GM21737 (cell line): ENCODE measurements around the gene EYS.
A peak's percentile ranks its signal among the peaks of the same experiment; 100 is the strongest.
"Not testable (repeated sequence)": the region's sequence is repeated elsewhere in the genome, so short reads cannot be mapped to it uniquely, and the experiment has no call there.

Source experiments
- ATAC-seq: cut with Tn5 transposase; IDR thresholded peaks from one replicate; pipeline ENCODE4 v1.9.1; 2021; ENCODE audit warnings: mild to moderate bottlenecking, moderate library complexity; ENCODE audit not compliant: unreplicated experiment

The EYS gene

DNA sequence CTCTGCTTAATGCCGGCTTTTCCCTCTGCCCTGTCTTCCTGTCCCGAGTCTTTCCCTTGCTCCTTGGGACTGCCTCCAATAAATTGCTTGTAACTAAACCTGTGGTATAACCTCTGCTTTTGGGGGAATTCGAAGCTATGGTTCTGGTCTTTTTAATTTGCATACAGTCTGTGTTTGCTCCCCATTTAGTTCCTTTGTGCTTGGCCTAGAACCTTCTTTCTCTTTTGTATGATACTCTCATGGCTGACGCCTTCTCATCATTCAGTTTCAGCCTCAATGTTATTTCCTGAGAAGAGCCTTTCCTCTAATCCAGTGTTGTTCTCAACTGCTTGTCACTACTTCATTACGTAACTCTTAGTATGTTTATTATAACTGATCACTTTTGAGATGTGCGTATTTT, 1823.4 kb downstream of the EYS start:
- peak; percentile 67 for ATAC-seq

DNA sequence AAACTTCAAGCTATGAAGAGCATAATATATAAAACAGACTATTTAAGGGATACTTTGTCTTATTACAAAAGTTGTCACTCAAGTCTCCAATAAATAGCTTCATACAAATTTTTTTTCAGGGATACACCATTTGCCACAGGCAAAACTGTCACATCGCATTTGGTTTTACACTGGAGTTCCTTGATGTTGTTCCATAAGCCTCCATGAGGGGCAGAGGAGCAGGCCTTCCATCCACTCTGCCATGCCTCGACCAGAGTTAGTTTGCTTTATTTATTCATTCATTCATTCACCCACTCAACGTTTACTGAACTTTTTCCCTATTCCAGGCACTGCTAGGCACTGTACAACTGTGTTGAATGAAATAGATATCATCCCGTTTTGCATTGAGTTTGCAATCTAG, 1824.8 kb downstream of the EYS start:
- ATAC-seq = no peak

- ATAC-seq = no peak
Observed at GRCh38 chr6:63881791-63882190, 1825.2 kb downstream of the EYS start.

- ATAC-seq = no peak
Observed at GRCh38 chr6:63872233-63872632, 1834.8 kb downstream of the EYS start.

GRCh38 chr6:63868351-63868750, 1838.7 kb downstream of the EYS start:
- no peak for ATAC-seq

DNA sequence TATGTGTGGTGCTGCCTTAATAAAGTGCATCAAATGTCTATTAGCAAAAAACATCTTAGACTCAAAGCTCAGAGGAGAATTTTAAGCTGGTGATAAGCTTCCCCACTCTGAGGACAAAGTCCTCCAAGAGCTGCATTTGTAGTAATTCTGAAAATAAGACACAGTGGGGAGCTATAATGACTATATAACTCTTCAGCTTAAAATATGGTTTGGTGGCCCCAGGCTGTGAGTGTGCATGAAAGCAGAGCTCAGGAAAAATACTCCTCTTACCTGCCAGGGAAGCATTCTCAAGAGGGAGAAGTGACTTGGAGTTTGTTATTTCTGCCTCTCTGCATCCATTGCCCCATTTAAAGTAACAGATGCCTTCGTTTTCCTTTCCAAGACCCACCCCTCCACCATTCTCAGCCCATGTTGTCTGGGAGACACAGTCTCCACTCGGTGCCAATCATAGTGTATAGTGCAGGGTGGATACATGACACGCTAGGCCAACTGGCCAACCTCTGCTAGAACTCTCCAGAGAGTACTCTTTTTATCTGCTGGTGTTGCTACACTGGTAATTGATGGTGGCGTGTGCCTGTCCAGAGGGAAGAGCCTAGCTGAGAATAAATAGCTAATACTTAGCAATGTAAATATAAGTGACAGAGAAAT, 1842.2 kb downstream of the EYS start:
- no peak for ATAC-seq

DNA sequence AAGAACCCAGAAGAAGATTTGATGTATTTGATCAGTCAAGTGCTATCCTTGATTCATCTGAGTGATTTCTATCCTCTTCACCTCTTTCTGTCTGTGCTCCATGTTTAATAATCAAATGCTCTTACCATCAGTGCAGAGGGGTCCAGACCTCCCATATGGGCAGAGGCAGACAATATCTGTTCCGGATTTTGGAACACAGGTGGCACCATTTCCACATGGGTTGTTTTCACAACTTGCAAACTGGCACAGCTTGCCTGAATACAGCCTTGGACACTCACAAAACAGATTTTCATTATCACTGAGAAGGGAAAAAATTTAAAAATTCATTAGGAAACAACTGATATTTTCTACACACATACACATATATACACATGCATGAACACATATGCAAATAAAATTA, 1843.0 kb downstream of the EYS start:
- no peak for ATAC-seq

DNA sequence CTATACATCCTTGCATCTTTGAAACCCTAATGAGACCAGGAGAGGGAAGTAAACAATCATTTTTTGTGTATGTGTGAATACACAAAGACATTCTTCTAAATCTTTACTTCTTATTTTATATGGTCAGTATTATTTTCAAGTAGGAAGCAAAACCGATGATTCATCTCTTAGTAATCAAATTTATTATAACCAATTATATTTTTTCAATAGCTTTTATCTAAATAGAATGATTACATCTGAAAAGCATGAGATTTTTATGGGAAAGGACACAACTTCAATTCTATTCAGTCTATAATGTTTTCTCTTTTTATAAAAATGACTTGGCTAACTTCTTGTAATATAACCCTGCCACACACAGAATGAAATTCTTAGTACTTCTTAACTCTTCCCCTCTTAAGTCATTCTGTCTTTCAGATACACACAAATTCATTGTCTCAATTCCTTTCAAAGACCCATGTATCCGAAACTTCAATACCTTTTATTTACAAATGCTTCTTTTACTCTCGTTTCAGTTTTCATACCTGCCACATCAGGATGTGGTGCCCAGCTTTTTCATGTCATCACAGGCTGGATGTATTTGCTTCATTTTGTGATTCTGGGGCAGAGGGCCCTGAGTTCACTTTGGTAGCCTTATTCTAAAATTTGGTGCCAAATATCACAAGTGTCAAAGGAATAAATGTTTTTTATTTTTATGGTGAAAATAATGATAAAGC, 1844.4 kb downstream of the EYS start:
- no peak for ATAC-seq

DNA sequence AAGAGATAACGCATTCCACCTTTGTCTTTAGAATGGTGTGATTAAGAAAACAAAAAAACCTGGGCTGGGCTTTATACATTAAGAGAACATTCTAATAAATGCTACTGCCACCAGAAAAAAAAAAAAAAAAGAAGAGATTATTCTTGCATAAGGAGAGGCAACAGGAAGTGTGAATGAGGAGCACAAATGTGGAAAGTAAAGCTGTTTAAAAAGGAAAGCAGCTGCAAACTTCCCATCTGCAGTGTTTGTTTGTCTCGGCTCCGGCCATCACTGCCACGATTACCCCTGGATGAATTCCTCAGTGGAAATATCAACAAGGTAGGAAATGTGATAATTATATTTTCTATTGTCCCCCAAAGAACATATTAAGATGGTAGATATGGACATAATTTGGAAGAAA, 1847.5 kb downstream of the EYS start:
- no peak for ATAC-seq

- ATAC-seq = no peak
Observed at GRCh38 chr6:63858691-63859090, 1848.3 kb downstream of the EYS start.

GRCh38 chr6:63856271-63856670, 1850.8 kb downstream of the EYS start:
- no peak for ATAC-seq

GRCh38 chr6:63844287-63844686, 1862.7 kb downstream of the EYS start:
- no peak for ATAC-seq

GRCh38 chr6:63839485-63839884, 1867.5 kb downstream of the EYS start:
- no peak for ATAC-seq

DNA sequence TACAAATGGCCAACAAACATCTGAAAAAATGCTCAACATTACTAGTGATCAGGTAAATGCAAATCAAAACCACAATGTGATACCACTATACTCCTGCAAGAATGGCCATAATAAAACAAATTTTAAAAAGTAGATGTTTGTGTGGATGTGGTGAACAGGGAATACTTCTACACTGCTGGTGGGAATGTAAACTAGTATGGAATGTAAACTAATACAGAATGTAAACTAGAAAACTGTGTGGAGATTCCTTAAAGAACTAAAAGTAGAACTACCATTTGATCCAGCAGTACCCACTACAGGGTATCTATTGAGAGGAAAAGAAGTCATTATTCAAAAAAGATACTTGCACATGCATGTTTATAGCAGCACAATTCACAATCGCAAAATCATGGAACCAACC, 1878.3 kb downstream of the EYS start:
- ATAC-seq = not testable (repeated sequence)

DNA sequence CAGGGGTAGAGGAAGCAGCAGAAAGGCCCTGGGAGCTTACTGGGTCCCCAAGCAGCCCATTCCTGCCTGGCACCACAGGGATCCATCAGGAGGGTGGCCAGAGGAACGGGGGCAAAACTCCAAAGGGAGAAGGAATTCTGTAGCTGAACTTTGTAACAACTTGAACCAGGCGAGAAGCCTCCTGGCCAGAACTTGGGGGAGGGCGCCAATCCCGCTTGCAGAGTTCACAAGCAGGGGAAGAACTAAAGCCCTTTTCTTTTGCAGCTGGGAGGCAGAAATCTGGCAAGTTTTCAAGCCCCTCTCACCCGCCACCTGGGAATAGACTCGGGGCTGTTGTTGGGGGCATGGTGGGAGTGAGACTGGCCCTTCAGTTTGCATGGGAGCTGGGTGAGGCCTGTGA, 1882.3 kb downstream of the EYS start:
- no peak for ATAC-seq

GRCh38 chr6:63821442-63821841, 1885.6 kb downstream of the EYS start:
- no peak for ATAC-seq

- ATAC-seq = no peak
Observed at GRCh38 chr6:63819831-63820230, 1887.2 kb downstream of the EYS start.

DNA sequence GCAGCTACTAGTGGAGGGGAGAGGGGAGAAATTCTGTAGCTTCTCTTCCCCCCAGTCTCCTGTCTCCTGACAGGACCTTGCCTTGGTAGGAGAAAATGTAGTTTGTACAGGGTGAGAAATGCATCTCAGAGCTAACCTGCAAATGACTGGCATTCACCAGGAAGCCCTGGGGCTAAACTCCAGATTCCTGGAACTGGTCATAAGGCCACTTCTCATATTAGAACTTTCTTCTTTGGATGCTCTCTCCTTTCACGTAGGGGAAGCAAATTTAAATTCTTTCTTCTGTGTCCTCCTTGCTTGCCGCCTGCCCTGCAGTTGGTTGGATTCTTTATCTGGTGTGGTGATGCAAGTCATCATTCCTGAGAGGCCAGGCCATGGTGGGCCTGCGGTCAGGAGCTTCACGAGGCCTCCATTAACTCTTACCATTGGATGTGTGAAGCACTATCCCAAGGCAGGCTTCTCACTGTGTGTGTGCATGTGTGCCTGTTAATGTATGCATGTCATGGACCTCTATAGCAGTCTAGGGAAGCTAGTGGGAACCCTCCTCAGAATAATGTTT, 1889.5 kb downstream of the EYS start:
- no peak for ATAC-seq

- no peak for ATAC-seq
Observed at GRCh38 chr6:63816982-63817436, 1890.0 kb downstream of the EYS start.

DNA sequence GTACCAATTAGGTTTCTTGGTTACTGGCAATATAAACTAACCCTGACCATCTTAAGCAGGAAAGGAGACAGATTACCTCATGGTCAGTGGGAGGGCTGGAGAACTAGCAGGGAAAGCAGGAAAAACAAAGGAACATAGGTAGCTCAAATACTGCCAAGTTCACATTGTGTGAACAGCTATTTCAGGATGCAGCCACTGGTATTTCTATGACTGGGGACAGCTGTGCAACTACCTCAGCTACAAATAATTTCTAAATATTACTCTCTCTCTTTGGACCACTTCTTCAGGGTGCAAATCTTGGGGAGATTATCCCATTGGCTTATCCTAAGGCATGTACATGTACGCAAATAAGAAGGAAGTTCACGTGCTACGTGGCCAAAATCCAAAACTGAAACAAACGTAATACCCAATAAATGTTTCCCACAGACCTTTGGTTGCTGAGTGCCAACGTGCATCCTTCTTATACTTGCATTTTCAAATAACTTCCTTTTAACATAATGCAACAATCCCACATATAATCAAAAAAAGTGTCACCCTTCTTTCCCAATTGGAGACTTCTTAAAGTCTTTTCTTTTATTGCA, 1890.5 kb downstream of the EYS start:
- no peak for ATAC-seq

GRCh38 chr6:63814459-63814858, 1892.6 kb downstream of the EYS start:
- no peak for ATAC-seq

- ATAC-seq = no peak
Observed at GRCh38 chr6:63813566-63814120, 1893.4 kb downstream of the EYS start.
